Measurements from ENCODE around the gene CENPQ.

CENPQ gene

GRCh38 chr6:49524541-49524940 is 61.4 kb downstream of the CENPQ start:
- Histone ChIP-seq H3K4me1 (ENCODE audit: control insufficient read depth, low read depth, low read length) (peaks cover 8% of the 10 kb centered on the region), H3K27me3 (ENCODE audit: control insufficient read depth, insufficient read depth, low read length) (no peaks in the 10 kb centered on the region), H3K4me3 (ENCODE audit: low read length) (no peak overlapping the region), H3K9ac (ENCODE audit: low read length) (no peak overlapping the region), H3K9me3 (ENCODE audit: control insufficient read depth, low read depth, low read length) (no peaks in the 10 kb centered on the region), H3K27ac (ENCODE audit: low read length) (no peak overlapping the region), H3K36me3 (ENCODE audit: control insufficient read depth, low read depth, low read length) (no peaks in the 10 kb centered on the region)

GRCh38 chr6:49526598-49526997 is 63.4 kb downstream of the CENPQ start:
- H3K27ac ChIP-seq (ENCODE audit: low read length), result no peak overlapping the region
- no peaks in the 10 kb centered on the region for H3K9me3 ChIP-seq (ENCODE audit: control insufficient read depth, low read depth, low read length)
- no peak overlapping the region for H3K9ac ChIP-seq (ENCODE audit: low read length)
- no peaks in the 10 kb centered on the region for H3K36me3 ChIP-seq (ENCODE audit: control insufficient read depth, low read depth, low read length)
- H3K4me3 ChIP-seq (ENCODE audit: low read length), result no peak overlapping the region
- peaks cover 8% of the 10 kb centered on the region for H3K4me1 ChIP-seq (ENCODE audit: control insufficient read depth, low read depth, low read length)
- no peaks in the 10 kb centered on the region for H3K27me3 ChIP-seq (ENCODE audit: control insufficient read depth, insufficient read depth, low read length)

GRCh38 chr6:49527320-49527719 is 64.2 kb downstream of the CENPQ start:
- no peaks in the 10 kb centered on the region for H3K27me3 ChIP-seq (ENCODE audit: control insufficient read depth, insufficient read depth, low read length)
- H3K4me1 ChIP-seq (ENCODE audit: control insufficient read depth, low read depth, low read length), result peaks cover 8% of the 10 kb centered on the region
- no peak overlapping the region for H3K27ac ChIP-seq (ENCODE audit: low read length)
- no peaks in the 10 kb centered on the region for H3K9me3 ChIP-seq (ENCODE audit: control insufficient read depth, low read depth, low read length)
- H3K4me3 ChIP-seq (ENCODE audit: low read length), result no peak overlapping the region
- H3K9ac ChIP-seq (ENCODE audit: low read length), result no peak overlapping the region
- no peaks in the 10 kb centered on the region for H3K36me3 ChIP-seq (ENCODE audit: control insufficient read depth, low read depth, low read length)

GRCh38 chr6:49528571-49528970 is 65.4 kb downstream of the CENPQ start:
- H3K9ac ChIP-seq (ENCODE audit: low read length), result no peak overlapping the region
- H3K4me1 ChIP-seq (ENCODE audit: control insufficient read depth, low read depth, low read length), result peaks cover 8% of the 10 kb centered on the region
- no peaks in the 10 kb centered on the region for H3K27me3 ChIP-seq (ENCODE audit: control insufficient read depth, insufficient read depth, low read length)
- no peak overlapping the region for H3K27ac ChIP-seq (ENCODE audit: low read length)
- no peaks in the 10 kb centered on the region for H3K36me3 ChIP-seq (ENCODE audit: control insufficient read depth, low read depth, low read length)
- no peaks in the 10 kb centered on the region for H3K9me3 ChIP-seq (ENCODE audit: control insufficient read depth, low read depth, low read length)
- no peak overlapping the region for H3K4me3 ChIP-seq (ENCODE audit: low read length)

DNA sequence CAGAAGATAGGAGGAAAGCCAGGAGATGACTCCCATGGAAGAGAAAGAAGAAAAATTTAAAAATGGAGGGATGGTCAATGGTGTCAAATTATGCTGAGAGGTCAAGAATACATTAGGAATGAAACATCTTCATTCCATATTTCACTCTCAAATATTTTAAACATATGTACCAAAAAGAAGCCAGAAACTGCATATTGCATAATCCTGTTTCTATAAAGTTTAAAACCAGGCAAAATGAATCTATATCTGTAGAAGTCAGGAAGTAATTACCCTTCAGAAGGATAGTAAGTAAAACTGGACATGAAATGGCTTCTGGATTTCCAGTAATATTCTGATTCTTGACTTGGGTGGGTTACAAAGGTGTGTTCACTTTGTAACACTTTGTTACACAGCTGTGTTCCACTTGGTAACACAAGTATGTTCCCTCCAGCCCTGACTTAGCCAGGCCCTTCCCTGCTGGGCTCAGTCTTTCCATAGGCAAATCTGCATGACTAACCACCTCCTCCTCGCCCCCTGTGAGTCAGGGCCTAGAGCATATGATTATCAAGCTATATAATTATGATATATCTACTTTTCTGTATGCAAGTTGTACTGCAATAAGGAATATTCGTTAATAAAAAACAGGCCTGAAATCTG is 67.1 kb downstream of the CENPQ start:
- Histone ChIP-seq H3K9ac (ENCODE audit: low read length) (no peak overlapping the region), H3K27me3 (ENCODE audit: control insufficient read depth, insufficient read depth, low read length) (no peaks in the 10 kb centered on the region), H3K27ac (ENCODE audit: low read length) (no peak overlapping the region), H3K4me1 (ENCODE audit: control insufficient read depth, low read depth, low read length) (peaks cover 8% of the 10 kb centered on the region), H3K4me3 (ENCODE audit: low read length) (no peak overlapping the region), H3K9me3 (ENCODE audit: control insufficient read depth, low read depth, low read length) (no peaks in the 10 kb centered on the region), H3K36me3 (ENCODE audit: control insufficient read depth, low read depth, low read length) (no peaks in the 10 kb centered on the region)

DNA sequence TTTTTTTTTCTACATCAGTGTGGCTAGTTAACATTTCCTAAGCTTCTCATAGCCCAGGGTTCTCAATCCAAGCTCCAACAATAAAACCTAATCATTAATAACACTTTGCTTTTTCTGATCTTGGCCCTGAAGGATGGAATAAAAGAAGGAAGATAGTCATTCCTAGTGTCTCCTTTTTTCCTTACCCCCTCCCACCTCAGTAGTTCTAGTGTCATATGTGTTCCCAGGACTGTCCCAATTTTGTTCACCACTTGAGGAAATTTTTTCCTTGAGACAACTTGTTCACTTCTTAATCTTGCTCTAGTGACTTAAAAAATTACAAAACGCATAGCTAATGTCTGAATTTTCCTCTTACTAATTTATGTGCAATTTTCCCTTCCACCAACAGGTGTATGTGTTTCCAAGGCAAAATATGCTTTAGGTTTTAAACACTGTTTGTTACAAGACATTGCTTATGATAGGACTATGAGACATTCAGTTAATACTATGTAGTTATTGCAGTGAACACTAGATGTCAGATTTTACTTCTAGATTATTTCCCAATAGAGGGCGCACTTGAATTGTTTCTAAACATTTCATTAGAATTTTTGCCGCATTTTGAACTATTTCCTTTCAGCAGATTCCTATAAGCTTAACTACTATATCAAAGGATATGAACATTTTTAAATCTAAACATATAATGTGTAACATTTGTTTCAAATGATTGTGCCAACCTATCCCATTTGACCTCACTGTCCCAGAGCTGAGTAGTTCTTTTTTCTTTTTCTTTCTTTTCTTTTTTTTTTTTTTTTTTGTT is 68.8 kb downstream of the CENPQ start:
- H3K4me3 ChIP-seq (ENCODE audit: low read length), result no peak overlapping the region

GRCh38 chr6:49535795-49536194 is 72.6 kb downstream of the CENPQ start:
- Histone ChIP-seq H3K27me3 (ENCODE audit: control insufficient read depth, insufficient read depth, low read length) (no peaks in the 10 kb centered on the region), H3K9ac (ENCODE audit: low read length) (no peak overlapping the region), H3K9me3 (ENCODE audit: control insufficient read depth, low read depth, low read length) (no peaks in the 10 kb centered on the region), H3K36me3 (ENCODE audit: control insufficient read depth, low read depth, low read length) (no peaks in the 10 kb centered on the region), H3K4me1 (ENCODE audit: control insufficient read depth, low read depth, low read length) (no peaks in the 10 kb centered on the region), H3K4me3 (ENCODE audit: low read length) (no peak overlapping the region), H3K27ac (ENCODE audit: low read length) (no peak overlapping the region)

More for the DNA sequence above, 68.8 kb downstream of the CENPQ start:
- no peak overlapping the region for H3K27ac ChIP-seq (ENCODE audit: low read length)
- H3K27me3 ChIP-seq (ENCODE audit: control insufficient read depth, insufficient read depth, low read length), result no peaks in the 10 kb centered on the region
- H3K9ac ChIP-seq (ENCODE audit: low read length), result no peak overlapping the region
- H3K4me1 ChIP-seq (ENCODE audit: control insufficient read depth, low read depth, low read length), result peaks cover 5% of the 10 kb centered on the region
- H3K9me3 ChIP-seq (ENCODE audit: control insufficient read depth, low read depth, low read length), result no peaks in the 10 kb centered on the region
- H3K36me3 ChIP-seq (ENCODE audit: control insufficient read depth, low read depth, low read length), result no peaks in the 10 kb centered on the region

- Histone ChIP-seq H3K27ac (ENCODE audit: low read length) (no peak overlapping the region), H3K9me3 (ENCODE audit: control insufficient read depth, low read depth, low read length) (no peaks in the 10 kb centered on the region), H3K27me3 (ENCODE audit: control insufficient read depth, insufficient read depth, low read length) (no peaks in the 10 kb centered on the region), H3K4me3 (ENCODE audit: low read length) (no peak overlapping the region), H3K4me1 (ENCODE audit: control insufficient read depth, low read depth, low read length) (peaks cover 4% of the 10 kb centered on the region), H3K9ac (ENCODE audit: low read length) (no peak overlapping the region), H3K36me3 (ENCODE audit: control insufficient read depth, low read depth, low read length) (no peaks in the 10 kb centered on the region)
Observed at GRCh38 chr6:49539102-49539501, 75.9 kb downstream of the CENPQ start.

DNA sequence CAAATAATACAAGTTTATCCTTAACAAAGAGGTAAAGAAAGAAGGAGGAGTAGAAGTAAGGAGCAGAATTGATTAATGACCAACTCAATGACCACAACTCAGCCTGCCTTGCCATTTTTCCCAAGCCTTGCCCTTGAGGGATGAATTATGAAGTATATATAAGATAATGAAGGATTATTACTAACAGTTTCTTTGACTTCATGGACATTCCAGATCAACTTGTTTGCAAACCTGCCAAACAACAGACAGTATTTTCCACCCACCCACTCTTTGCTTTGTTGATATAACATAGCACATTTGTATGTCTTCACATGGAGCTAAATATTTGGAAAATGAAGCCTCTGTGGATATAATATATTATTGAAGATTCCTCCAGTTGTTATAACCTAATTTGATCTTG is 77.4 kb downstream of the CENPQ start:
- H3K27ac ChIP-seq (ENCODE audit: low read length), result no peak overlapping the region
- no peak overlapping the region for H3K9ac ChIP-seq (ENCODE audit: low read length)
- H3K9me3 ChIP-seq (ENCODE audit: control insufficient read depth, low read depth, low read length), result no peaks in the 10 kb centered on the region
- H3K27me3 ChIP-seq (ENCODE audit: control insufficient read depth, insufficient read depth, low read length), result no peaks in the 10 kb centered on the region
- no peaks in the 10 kb centered on the region for H3K36me3 ChIP-seq (ENCODE audit: control insufficient read depth, low read depth, low read length)
- H3K4me1 ChIP-seq (ENCODE audit: control insufficient read depth, low read depth, low read length), result peaks cover 4% of the 10 kb centered on the region
- no peak overlapping the region for H3K4me3 ChIP-seq (ENCODE audit: low read length)

GRCh38 chr6:49541210-49541724 is 78.1 kb downstream of the CENPQ start:
- Histone ChIP-seq H3K27ac (ENCODE audit: low read length) (no peak overlapping the region), H3K9ac (ENCODE audit: low read length) (no peak overlapping the region), H3K27me3 (ENCODE audit: control insufficient read depth, insufficient read depth, low read length) (no peaks in the 10 kb centered on the region), H3K36me3 (ENCODE audit: control insufficient read depth, low read depth, low read length) (no peaks in the 10 kb centered on the region), H3K4me1 (ENCODE audit: control insufficient read depth, low read depth, low read length) (peaks cover 4% of the 10 kb centered on the region), H3K9me3 (ENCODE audit: control insufficient read depth, low read depth, low read length) (no peaks in the 10 kb centered on the region), H3K4me3 (ENCODE audit: low read length) (no peak overlapping the region)

DNA sequence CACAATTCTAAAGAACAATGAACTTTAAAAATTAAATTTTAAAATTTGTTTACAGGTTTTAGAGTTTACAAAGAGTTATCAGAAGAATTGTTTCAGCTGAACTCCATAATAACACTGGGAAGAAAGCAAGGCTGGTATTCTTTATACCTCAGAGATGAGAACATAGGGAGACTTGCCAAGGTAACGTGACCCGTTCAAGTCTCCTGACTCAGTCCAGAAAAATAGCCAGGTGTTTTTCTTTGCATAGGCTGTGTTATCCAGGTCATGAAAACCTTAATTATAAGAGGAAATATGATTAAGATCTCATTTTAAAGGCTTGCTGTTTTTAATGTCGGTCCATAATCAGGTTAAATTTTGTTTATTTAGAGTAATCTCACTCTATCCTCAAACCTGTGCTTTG is 78.8 kb downstream of the CENPQ start:
- H3K27me3 ChIP-seq (ENCODE audit: control insufficient read depth, insufficient read depth, low read length), result no peaks in the 10 kb centered on the region
- no peak overlapping the region for H3K27ac ChIP-seq (ENCODE audit: low read length)
- H3K4me1 ChIP-seq (ENCODE audit: control insufficient read depth, low read depth, low read length), result peaks cover 4% of the 10 kb centered on the region
- no peaks in the 10 kb centered on the region for H3K36me3 ChIP-seq (ENCODE audit: control insufficient read depth, low read depth, low read length)
- H3K9me3 ChIP-seq (ENCODE audit: control insufficient read depth, low read depth, low read length), result no peaks in the 10 kb centered on the region
- no peak overlapping the region for H3K4me3 ChIP-seq (ENCODE audit: low read length)
- no peak overlapping the region for H3K9ac ChIP-seq (ENCODE audit: low read length)

Measured in iPS-18a (cell line).